ENCODE data around the gene DSG3. TPM values are rescaled to one million over a fixed set of nuclear protein-coding genes. Genes with fewer than 3 reads are reported as not detected.

DSG3 gene
- total and polyA plus RNA-seq, 10 of the 15 experiments (the other 5 are each of a cell fraction or from before 2014, with no cell fraction given) = 0.01 to 0.36 (median 0.30) TPM

GRCh38 chr18:31526374-31526773, 78.8 kb downstream of the DSG3 start:
- RAD21 ChIA-PET (ENCODE audit: unreplicated experiment) = interaction anchor here (1.0 kb wide), 1 partner anchor 56 kb away, joined by 3 read pairs; no protein-coding TSS in a partner anchor
- SMC1A ChIA-PET (ENCODE audit: uncharacterized antibody, unreplicated experiment) = interaction anchor here (0.5 to 1.7 kb wide), 8 partner anchors 11 to 236 kb away, joined by 3 to 9 read pairs (median 4); no protein-coding TSS in a partner anchor
- H4K20me1 ChIP-seq (ENCODE audit: control insufficient read depth, insufficient read depth) = no peaks in the 10 kb centered on the region
- ATAC-seq (no peak), FAIRE-seq (no peak), DNase-seq (ENCODE audit: low read depth, low spot score) (no peak)
- no peak overlapping the region for H3K9ac ChIP-seq (ENCODE audit: control insufficient read depth, insufficient read depth, low read length)
- H3K36me3 ChIP-seq (ENCODE audit: control insufficient read depth in 2 of 2, insufficient read depth in 2 of 2, low read length in 1 of 2) = peaks cover 0 to 6% of the 10 kb centered on the region in 2 experiments; a peak in 2 of 4 replicates
- CTCF ChIA-PET = interaction anchor here (0.5 to 2.1 kb wide), 5 partner anchors 23 to 119 kb away, joined by 3 to 8 read pairs (median 3); no protein-coding TSS in a partner anchor
- POLR2A ChIA-PET = no interaction called here
- H3K4me3 ChIP-seq = no peak overlapping the region
- in situ Hi-C loops (cut with MboI) (no loop called here), intact Hi-C loops (cut with micrococcal nuclease; ENCODE audit: unreplicated experiment) (no loop called here)
- no peaks in the 10 kb centered on the region for H3K79me2 ChIP-seq (ENCODE audit: control insufficient read depth, insufficient read depth, low read length)
- no peak overlapping the region for H3K27ac ChIP-seq (ENCODE audit: control insufficient read depth, insufficient read depth)
- 55% methylated on average over 7 of the region's 7 CpGs for WGBS (ENCODE audit: insufficient coverage, insufficient replicate concordance, low lambda C conversion rate, missing lambda C conversion rate)
- H3K9me3 ChIP-seq (replicated peaks; ENCODE audit: control insufficient read depth, insufficient read depth, low read length) = no peaks in the 10 kb centered on the region
- no TSS peak for BruUV-seq (replicated peaks)
- H3K4me2 ChIP-seq (ENCODE audit: control insufficient read depth, insufficient read depth) = no peak overlapping the region
- H2AFZ ChIP-seq (ENCODE audit: control insufficient read depth, low read depth, low read length) = no peak overlapping the region
- no peaks in the 10 kb centered on the region for H3K4me1 ChIP-seq (ENCODE audit: control insufficient read depth, insufficient read depth, low read length)
- no peaks in the 10 kb centered on the region for H3K27me3 ChIP-seq (replicated peaks in 1 of 2; ENCODE audit: control insufficient read depth in 2 of 2, insufficient read depth in 2 of 2, low read length in 1 of 2)
- TF ChIP-seq MYB (IDR thresholded peaks at IDR 0.05; ENCODE audit: borderline replicate concordance, low read depth, low read length) = no peak
- no peak for TF ChIP-seq BHLHE40 (IDR thresholded peaks at IDR 0.05; ENCODE audit: borderline replicate concordance in 1 of 2, low read depth in 2 of 2, low read length in 1 of 2)
- TF ChIP-seq ZBTB11 (CRISPR knock-in tag; IDR thresholded peaks at IDR 0.05) = no peak
- TF ChIP-seq TARDBP (IDR thresholded peaks at IDR 0.05; ENCODE audit: borderline replicate concordance) = no peak
- no peak for TF ChIP-seq BACH1 (IDR thresholded peaks at IDR 0.05; ENCODE audit: borderline replicate concordance)
- TF ChIP-seq CHD1 (IDR thresholded peaks at IDR 0.05; ENCODE audit: low read depth, low read length) = no peak
- TF ChIP-seq NFXL1 (IDR thresholded peaks at IDR 0.05; ENCODE audit: borderline replicate concordance) = no peak
- no peak for TF ChIP-seq WRNIP1 (IDR thresholded peaks at IDR 0.05; ENCODE audit: borderline replicate concordance, low read depth, low read length)
- no peak for TF ChIP-seq ZNF217 (IDR thresholded peaks at IDR 0.05)
- TF ChIP-seq CBX3 (IDR thresholded peaks at IDR 0.05; ENCODE audit: borderline replicate concordance, low read depth) = no peak
- TF ChIP-seq SKIL (IDR thresholded peaks at IDR 0.05; ENCODE audit: low read depth, poor library complexity, severe bottlenecking) = no peak
- no peak for TF ChIP-seq KLF5 (IDR thresholded peaks at IDR 0.05; ENCODE audit: partially characterized antibody)
- TF ChIP-seq IRF4 (IDR thresholded peaks at IDR 0.05; ENCODE audit: low read depth, low read length) = no peak
- TF ChIP-seq CUX1 (IDR thresholded peaks at IDR 0.05; ENCODE audit: insufficient replicate concordance, low read depth, low read length) = no peak

Data from GM12878 (cell line).